ENCODE data around the gene HCRTR1. TPM values are rescaled to one million over a fixed set of nuclear protein-coding genes. Genes with fewer than 3 reads are reported as not detected.

HCRTR1 gene
- polyA plus RNA-seq, 1 experiment: not detected

GRCh38 chr1:31643976-31644559, 26.6 kb downstream of the HCRTR1 start:
- CTCF ChIA-PET: interaction anchor here (1.0 to 1.6 kb wide), 2 partner anchors 11 to 119 kb away, joined by 3 to 7 read pairs; no protein-coding TSS in a partner anchor
- Histone ChIP-seq H3K27ac (ENCODE audit: low read depth, low read length) (peak overlapping the region; percentile 99), H3K9me3 (ENCODE audit: control insufficient read depth, insufficient read depth, low read length) (no peaks in the 10 kb centered on the region), H3K27me3 (ENCODE audit: control insufficient read depth, insufficient read depth, low read length) (no peaks in the 10 kb centered on the region), H3K4me3 (ENCODE audit: low read depth, low read length) (peak overlapping the region; percentile 95)
- no peak for TF ChIP-seq CTCF (IDR thresholded peaks at IDR 0.05; ENCODE audit: low read depth, low read length)
- POLR2A ChIA-PET: interaction anchor here (0.6 to 1.9 kb wide), 4 partner anchors 26 to 222 kb away, joined by 3 to 6 read pairs (median 4); partner anchors contain the start of gene HCRTR1
- no peak for DNase-seq (ENCODE audit: low read depth, low spot score)

GRCh38 chr1:31644560-31645273, 27.2 kb downstream of the HCRTR1 start, which contains the start of gene PEF1:
TSS of gene PEF1 (minus strand) at chr1:31644876. CDS start at chr1:31644864, 12 bp downstream.
- ChIA-PET POLR2A (interaction anchor here (0.6 to 1.9 kb wide), 9 partner anchors 26 to 749 kb away, joined by 3 to 9 read pairs (median 3); partner anchors contain the start of genes BSDC1 and HCRTR1), CTCF (interaction anchor here (0.7 to 1.0 kb wide), 5 partner anchors 13 to 462 kb away, joined by 3 to 5 read pairs (median 3); no protein-coding TSS in a partner anchor)
- Histone ChIP-seq H3K4me3 (ENCODE audit: low read depth, low read length) (peak within 1 kb of the TSS; percentile 95), H3K27ac (ENCODE audit: low read depth, low read length) (peak within 1 kb of the TSS; percentile 99), H3K27me3 (ENCODE audit: control insufficient read depth, insufficient read depth, low read length) (no peaks in the 10 kb centered on the region), H3K9me3 (ENCODE audit: control insufficient read depth, insufficient read depth, low read length) (no peaks in the 10 kb centered on the region)
- peak; percentile 94 for DNase-seq (ENCODE audit: low read depth, low spot score)
- no peak for TF ChIP-seq CTCF (IDR thresholded peaks at IDR 0.05; ENCODE audit: low read depth, low read length)

GRCh38 chr1:31645274-31645568, 27.7 kb downstream of the HCRTR1 start:
- no peaks in the 10 kb centered on the region for H3K9me3 ChIP-seq (ENCODE audit: control insufficient read depth, insufficient read depth, low read length)
- H3K27me3 ChIP-seq (ENCODE audit: control insufficient read depth, insufficient read depth, low read length): no peaks in the 10 kb centered on the region
- TF ChIP-seq CTCF (IDR thresholded peaks at IDR 0.05; ENCODE audit: low read depth, low read length): no peak
- H3K4me3 ChIP-seq (ENCODE audit: low read depth, low read length): peak overlapping the region; percentile 95
- DNase-seq (ENCODE audit: low read depth, low spot score): no peak
- ChIA-PET CTCF (interaction anchor here (0.7 to 1.0 kb wide), 4 partner anchors 13 to 463 kb away, joined by 3 to 5 read pairs (median 4); no protein-coding TSS in a partner anchor), POLR2A (interaction anchor here (0.6 to 1.9 kb wide), 7 partner anchors 25 to 749 kb away, joined by 3 to 9 read pairs (median 3); partner anchors contain the start of genes BSDC1 and HCRTR1)
- peak overlapping the region; percentile 99 for H3K27ac ChIP-seq (ENCODE audit: low read depth, low read length)

GRCh38 chr1:31646259-31646960, 28.9 kb downstream of the HCRTR1 start:
- no peak overlapping the region for H3K27ac ChIP-seq (ENCODE audit: low read depth, low read length)
- no peaks in the 10 kb centered on the region for H3K27me3 ChIP-seq (ENCODE audit: control insufficient read depth, insufficient read depth, low read length)
- no peak for DNase-seq (ENCODE audit: low read depth, low spot score)
- no peaks in the 10 kb centered on the region for H3K9me3 ChIP-seq (ENCODE audit: control insufficient read depth, insufficient read depth, low read length)
- no peak overlapping the region for H3K4me3 ChIP-seq (ENCODE audit: low read depth, low read length)
- TF ChIP-seq CTCF (IDR thresholded peaks at IDR 0.05; ENCODE audit: low read depth, low read length): no peak
- ChIA-PET CTCF (no interaction called here), POLR2A (no interaction called here)

Data from AG04450 (cell line).